ENCODE measurements around the gene JUP.

DNA sequence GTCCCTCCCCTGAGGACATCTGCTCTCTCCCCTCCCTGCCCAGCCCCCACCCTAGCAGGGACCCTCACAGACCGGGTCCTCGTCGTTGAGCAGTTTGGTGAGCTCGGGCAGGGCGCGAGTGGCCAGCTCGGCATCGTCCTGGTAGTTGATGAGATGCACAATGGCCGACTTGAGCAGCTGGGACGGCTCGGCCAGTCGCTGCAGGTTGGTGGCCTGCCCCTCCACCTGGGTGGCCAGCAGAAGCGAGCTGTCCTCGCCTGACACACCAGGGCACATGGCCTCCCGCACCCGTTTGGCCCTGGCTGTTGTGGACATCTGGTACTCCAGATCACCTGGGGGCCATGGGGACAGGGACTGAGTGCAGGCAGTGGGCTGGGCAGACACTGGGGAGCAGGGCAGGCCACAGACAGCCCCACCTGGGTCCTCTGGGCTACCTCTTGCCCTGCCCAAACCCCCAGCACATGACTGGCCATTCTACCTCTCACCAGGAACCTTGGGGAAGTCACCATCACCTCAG lies 17.1 kb downstream of the JUP start:
- TF ChIP-seq, protein P1, sequence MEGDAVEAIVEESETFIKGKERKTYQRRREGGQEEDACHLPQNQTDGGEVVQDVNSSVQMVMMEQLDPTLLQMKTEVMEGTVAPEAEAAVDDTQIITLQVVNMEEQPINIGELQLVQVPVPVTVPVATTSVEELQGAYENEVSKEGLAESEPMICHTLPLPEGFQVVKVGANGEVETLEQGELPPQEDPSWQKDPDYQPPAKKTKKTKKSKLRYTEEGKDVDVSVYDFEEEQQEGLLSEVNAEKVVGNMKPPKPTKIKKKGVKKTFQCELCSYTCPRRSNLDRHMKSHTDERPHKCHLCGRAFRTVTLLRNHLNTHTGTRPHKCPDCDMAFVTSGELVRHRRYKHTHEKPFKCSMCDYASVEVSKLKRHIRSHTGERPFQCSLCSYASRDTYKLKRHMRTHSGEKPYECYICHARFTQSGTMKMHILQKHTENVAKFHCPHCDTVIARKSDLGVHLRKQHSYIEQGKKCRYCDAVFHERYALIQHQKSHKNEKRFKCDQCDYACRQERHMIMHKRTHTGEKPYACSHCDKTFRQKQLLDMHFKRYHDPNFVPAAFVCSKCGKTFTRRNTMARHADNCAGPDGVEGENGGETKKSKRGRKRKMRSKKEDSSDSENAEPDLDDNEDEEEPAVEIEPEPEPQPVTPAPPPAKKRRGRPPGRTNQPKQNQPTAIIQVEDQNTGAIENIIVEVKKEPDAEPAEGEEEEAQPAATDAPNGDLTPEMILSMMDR (IDR thresholded peaks at IDR 0.05) = no peak
- TF ChIP-seq POLR2A (IDR thresholded peaks at IDR 0.05) = no peak
- no peak for TF ChIP-seq POLR2AphosphoS5 (IDR thresholded peaks at IDR 0.05)
